ENCODE measurements around the gene HS2ST1.
"Not testable (repeated sequence)": the region's sequence is repeated elsewhere in the genome, so short reads cannot be mapped to it uniquely, and the experiment has no call there.

The HS2ST1 gene

DNA sequence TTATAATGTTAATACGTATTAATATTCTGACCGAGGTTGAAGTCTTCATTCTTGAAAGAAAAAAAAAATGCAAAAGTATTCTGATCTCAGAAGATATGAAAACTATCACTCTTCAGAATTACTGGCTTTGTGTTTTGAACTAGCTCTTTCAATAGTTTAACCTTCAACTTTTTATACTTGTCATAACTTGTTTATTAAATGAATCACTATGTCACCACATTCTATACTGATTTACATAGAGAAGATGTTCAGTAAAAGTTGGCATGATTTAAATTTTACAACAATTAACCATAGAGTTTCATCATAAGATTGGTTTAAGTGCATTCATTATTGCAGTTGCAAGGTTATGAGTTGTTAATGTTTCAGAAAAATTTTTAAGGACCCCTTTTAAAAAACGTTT lies 57.3 kb downstream of the HS2ST1 start:
- CTCF ChIA-PET = interaction anchor here (0.6 to 1.1 kb wide), 4 partner anchors 14 to 1701 kb away, joined by 3 to 4 read pairs (median 3); no protein-coding TSS in a partner anchor
- TF ChIP-seq, protein P1, sequence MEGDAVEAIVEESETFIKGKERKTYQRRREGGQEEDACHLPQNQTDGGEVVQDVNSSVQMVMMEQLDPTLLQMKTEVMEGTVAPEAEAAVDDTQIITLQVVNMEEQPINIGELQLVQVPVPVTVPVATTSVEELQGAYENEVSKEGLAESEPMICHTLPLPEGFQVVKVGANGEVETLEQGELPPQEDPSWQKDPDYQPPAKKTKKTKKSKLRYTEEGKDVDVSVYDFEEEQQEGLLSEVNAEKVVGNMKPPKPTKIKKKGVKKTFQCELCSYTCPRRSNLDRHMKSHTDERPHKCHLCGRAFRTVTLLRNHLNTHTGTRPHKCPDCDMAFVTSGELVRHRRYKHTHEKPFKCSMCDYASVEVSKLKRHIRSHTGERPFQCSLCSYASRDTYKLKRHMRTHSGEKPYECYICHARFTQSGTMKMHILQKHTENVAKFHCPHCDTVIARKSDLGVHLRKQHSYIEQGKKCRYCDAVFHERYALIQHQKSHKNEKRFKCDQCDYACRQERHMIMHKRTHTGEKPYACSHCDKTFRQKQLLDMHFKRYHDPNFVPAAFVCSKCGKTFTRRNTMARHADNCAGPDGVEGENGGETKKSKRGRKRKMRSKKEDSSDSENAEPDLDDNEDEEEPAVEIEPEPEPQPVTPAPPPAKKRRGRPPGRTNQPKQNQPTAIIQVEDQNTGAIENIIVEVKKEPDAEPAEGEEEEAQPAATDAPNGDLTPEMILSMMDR (conservative IDR thresholded peaks at IDR 0.05; ENCODE audit: low read depth) = no peak
- POLR2A ChIA-PET (ENCODE audit: low non-redundant PET) = no interaction called here
- peak; percentile 42 for DNase-seq (ENCODE audit: low spot score)
- H3K27ac ChIP-seq = no peak overlapping the region

- CTCF ChIA-PET = interaction anchor here (0.7 to 1.1 kb wide), 2 partner anchors 192 to 1702 kb away, joined by 3 to 4 read pairs; no protein-coding TSS in a partner anchor
- TF ChIP-seq, protein P1 (conservative IDR thresholded peaks at IDR 0.05; ENCODE audit: low read depth) = no peak
These were observed 57.8 kb downstream of the HS2ST1 start for GRCh38 chr1:86972262-86972661.

DNA sequence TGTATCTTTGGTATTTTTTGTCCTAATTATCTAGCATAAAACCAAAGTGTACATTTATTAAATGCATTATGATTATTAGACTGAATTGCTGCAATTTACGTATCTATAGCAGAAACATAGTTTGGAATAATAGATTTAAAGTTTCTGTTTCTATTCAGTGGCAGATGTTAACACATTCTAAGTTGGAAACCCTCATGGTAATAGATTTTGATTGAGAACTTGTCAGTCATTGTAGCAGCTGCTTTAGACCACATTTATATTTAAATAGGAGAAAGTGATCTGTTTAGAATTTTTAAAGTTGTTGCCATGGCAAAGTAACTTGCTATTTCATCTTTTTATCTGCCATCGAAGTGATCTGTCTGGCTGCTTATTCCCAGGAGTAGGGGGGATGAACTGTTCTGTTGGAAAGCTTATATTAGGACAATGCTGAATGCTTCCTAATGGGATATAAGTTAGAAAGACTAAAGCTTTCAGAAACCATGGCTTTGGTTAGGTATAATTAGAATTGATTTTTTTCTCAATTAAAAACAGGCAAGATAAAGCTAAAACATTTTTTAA lies 61.6 kb downstream of the HS2ST1 start:
- TF ChIP-seq, protein P1 (conservative IDR thresholded peaks at IDR 0.05; ENCODE audit: low read depth) = no peak
- ChIA-PET POLR2A (ENCODE audit: low non-redundant PET) (no interaction called here), CTCF (interaction anchor here (0.5 to 0.7 kb wide), 3 partner anchors 109 to 1789 kb away, joined by 3 to 4 read pairs (median 3); no protein-coding TSS in a partner anchor)
- H3K27ac ChIP-seq = no peak overlapping the region
- DNase-seq (ENCODE audit: low spot score) = no peak

More at GRCh38 chr1:86972262-86972661, 57.8 kb downstream of the HS2ST1 start:
- POLR2A ChIA-PET (ENCODE audit: low non-redundant PET) = no interaction called here
- H3K27ac ChIP-seq = no peak overlapping the region
- no peak for DNase-seq (ENCODE audit: low spot score)

DNA sequence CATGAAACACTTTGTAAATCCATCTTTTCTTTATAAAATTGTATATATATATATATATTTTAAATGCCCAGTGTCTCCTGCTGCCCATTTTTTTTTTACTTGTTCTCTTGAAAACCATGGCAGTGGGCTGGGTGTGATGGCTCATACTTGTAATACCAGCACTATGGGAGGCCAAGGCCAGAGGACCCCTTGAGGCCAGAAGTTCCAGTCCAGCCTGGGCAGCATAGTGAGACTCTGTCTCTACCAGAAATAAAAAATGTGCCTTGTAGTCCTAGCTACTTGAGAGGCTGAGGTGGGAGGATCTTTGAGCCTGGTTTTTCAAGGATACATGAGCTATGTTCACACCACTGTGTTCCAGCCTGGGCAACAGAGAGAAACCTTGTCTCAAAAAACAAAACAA lies 62.2 kb downstream of the HS2ST1 start:
- ChIA-PET CTCF (interaction anchor here (0.5 to 0.7 kb wide), 2 partner anchors 505 to 1789 kb away, joined by 3 to 4 read pairs; no protein-coding TSS in a partner anchor), POLR2A (ENCODE audit: low non-redundant PET) (no interaction called here)
- no peak for DNase-seq (ENCODE audit: low spot score)
- TF ChIP-seq, protein P1 (conservative IDR thresholded peaks at IDR 0.05; ENCODE audit: low read depth) = no peak
- H3K27ac ChIP-seq = no peak overlapping the region

GRCh38 chr1:86981482-86982213 lies 67.2 kb downstream of the HS2ST1 start:
- DNase-seq (ENCODE audit: low spot score) = no peak
- no peak overlapping the region for H3K27ac ChIP-seq
- ChIA-PET CTCF (interaction anchor here (0.6 kb wide), 1 partner anchor 902 kb away, joined by 3 read pairs; no protein-coding TSS in a partner anchor), POLR2A (ENCODE audit: low non-redundant PET) (no interaction called here)
- TF ChIP-seq, protein P1 (conservative IDR thresholded peaks at IDR 0.05; ENCODE audit: low read depth) = no peak

- POLR2A ChIA-PET (ENCODE audit: low non-redundant PET); H3K27ac ChIP-seq; DNase-seq (ENCODE audit: low spot score): not testable (repeated sequence)
- CTCF ChIA-PET = interaction anchor here (0.7 kb wide), 3 partner anchors 179 to 1205 kb away, joined by 5 to 7 read pairs (median 5); no protein-coding TSS in a partner anchor
These were observed 69.2 kb downstream of the HS2ST1 start for GRCh38 chr1:86983677-86984076.

- POLR2A ChIA-PET (ENCODE audit: low non-redundant PET) = no interaction called here
- no peak for DNase-seq (ENCODE audit: low spot score)
These were observed 73.0 kb downstream of the HS2ST1 start for GRCh38 chr1:86987446-86987845.

More at GRCh38 chr1:86987446-86987845, 73.0 kb downstream of the HS2ST1 start:
- H3K27ac ChIP-seq = no peak overlapping the region
- TF ChIP-seq, protein P1 (conservative IDR thresholded peaks at IDR 0.05; ENCODE audit: low read depth) = no peak
- CTCF ChIA-PET = no interaction called here
